CD4-positive, alpha-beta T cell (primary cell): ENCODE data around the gene THBS2. TPM values are rescaled to one million over a fixed set of nuclear protein-coding genes. Genes with fewer than 3 reads are reported as not detected.

Source experiments
- ATAC-seq: fragments of 200-7000 bp; cut with Tn5 transposase; one replicate; pipeline ENCODE4 v1.10.0; 2022; ENCODE audit warnings: mild to moderate bottlenecking; ENCODE audit not compliant: poor library complexity
- CTCF ChIA-PET: fragments of 350-600 bp; sonication (Branson Sonifier 250); formaldehyde crosslinking; loops from one replicate; lab custom pipeline; 2021; ENCODE audit warnings: antibody characterized with exemption, inconsistent platforms; lab: Charles Lee
- POLR2A ChIA-PET: fragments of 350-600 bp; sonication (Branson Sonifier 250); formaldehyde crosslinking; loops from one replicate; lab custom pipeline; 2021; ENCODE audit warnings: antibody characterized with exemption, inconsistent platforms; lab: Charles Lee
- DNase-seq, 14 experiments: peaks; one replicate each; pipeline ENCODE4 v3.0.0-alpha.2; 2013 to 2020; ENCODE audit warnings: mixed read lengths in 2 of 14
- H3K27ac ChIP-seq, 2 donors: one replicate each; pipeline versions ENCODE4 v1.5.1 to v1.7.0; 2013; ENCODE audit warnings: low read length in 2 of 2, low read depth in 1 of 2, mild to moderate bottlenecking in 1 of 2
- H3K27me3 ChIP-seq, 2 experiments: 1 replicate in 1 of 2; 2 replicates in 1 of 2; pipeline versions ENCODE4 v1.6.1 to v1.7.0; 2013; ENCODE audit warnings: low read length in 2 of 2, control low read depth in 1 of 2, mild to moderate bottlenecking in 1 of 2, moderate library complexity in 1 of 2; ENCODE audit not compliant: insufficient read depth in 2 of 2, control insufficient read depth in 1 of 2
- H3K36me3 ChIP-seq: one replicate; pipeline ENCODE4 v1.6.1; 2013; ENCODE audit warnings: low read length, control low read depth; ENCODE audit not compliant: insufficient read depth
- H3K4me1 ChIP-seq: one replicate; pipeline ENCODE4 v1.6.1; 2013; ENCODE audit warnings: low read length, control low read depth; ENCODE audit not compliant: insufficient read depth
- H3K4me3 ChIP-seq: one replicate; pipeline ENCODE4 v1.5.1; 2013; ENCODE audit warnings: mild to moderate bottlenecking, low read length, moderate library complexity
- H3K9me3 ChIP-seq, 2 experiments: 1 replicate in 1 of 2; 2 replicates in 1 of 2; pipeline versions ENCODE4 v1.6.1 to v1.7.0; 2013; ENCODE audit warnings: low read length in 2 of 2, mild to moderate bottlenecking in 2 of 2, control low read depth in 1 of 2, moderate library complexity in 1 of 2; ENCODE audit not compliant: control insufficient read depth in 1 of 2, insufficient read depth in 1 of 2
- H3K27ac Mint-ChIP-seq: one replicate; pipeline ENCODE4 v1.8.0; 2020; ENCODE audit warnings: mixed read lengths
- H3K27me3 Mint-ChIP-seq: one replicate; pipeline ENCODE4 v1.8.0; 2021; ENCODE audit warnings: mixed read lengths
- H3K36me3 Mint-ChIP-seq: one replicate; pipeline ENCODE4 v1.8.0; 2021; ENCODE audit warnings: low read depth, mixed read lengths
- H3K4me1 Mint-ChIP-seq: one replicate; pipeline ENCODE4 v1.8.0; 2021; ENCODE audit warnings: low read depth, mixed read lengths
- H3K4me3 Mint-ChIP-seq: one replicate; pipeline ENCODE4 v1.8.0; 2020; ENCODE audit warnings: mild to moderate bottlenecking, mixed read lengths
- H3K9me3 Mint-ChIP-seq: one replicate; pipeline ENCODE4 v1.8.0; 2020; ENCODE audit warnings: mixed read lengths
- intact Hi-C, 2 experiments: fragments of 100-400 bp; cut with DNase I in 1 of 2; cut with micrococcal nuclease in 1 of 2; formaldehyde crosslinking; loops; one replicate each; pipeline versions ENCODE4 v1.15.1 to v1.9.0; 2023 to 2025; cut with DNase I, micrococcal nuclease
- total RNA-seq, 174 experiments: library from RNA in 2 of 174; stranded (reverse) in 2 of 174; gene quantifications; one replicate each; pipeline ENCODE4 v1.2.3 and lab custom pipeline; 2021 to 2026
- TF ChIP-seq, protein P1 (sequence below): fragments of 200-600 bp; IDR thresholded peaks from one replicate; pipeline ENCODE4 v1.8.0; 2022; ENCODE audit warnings: antibody characterized with exemption, mild to moderate bottlenecking

THBS2 gene
- total RNA-seq, 2 experiments from 2014 or later, result not detected

DNA sequence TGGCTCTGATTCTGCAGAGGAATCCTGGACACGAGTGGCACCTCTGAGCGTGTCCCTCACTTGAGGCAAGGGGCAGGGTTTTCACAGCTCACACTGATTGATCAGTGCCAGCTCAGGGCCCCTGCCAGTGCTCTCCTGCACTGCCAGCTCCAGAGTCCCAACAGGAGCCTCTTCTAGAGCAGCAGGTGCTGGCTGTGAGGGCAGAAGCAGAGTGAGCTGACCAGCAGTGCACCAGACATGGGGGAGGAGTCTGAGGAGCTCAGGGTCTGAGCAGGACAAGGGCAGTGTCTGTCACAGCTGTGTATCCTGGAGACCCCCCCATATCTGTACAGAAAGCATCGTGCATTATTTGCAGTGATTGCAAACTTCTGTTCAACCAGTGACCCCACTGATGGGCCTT, 31.5 kb upstream of the THBS2 start:
- no peak overlapping the region for H3K27ac Mint-ChIP-seq
- CTCF ChIA-PET, result no interaction called here
- Histone ChIP-seq H3K4me1 (no peaks in the 10 kb centered on the region), H3K4me3 (no peak overlapping the region), H3K27me3 (no peaks in the 10 kb centered on the region), H3K36me3 (no peaks in the 10 kb centered on the region), H3K9me3 (no peaks in the 10 kb centered on the region), H3K27ac (no peak overlapping the region)
- H3K4me3 Mint-ChIP-seq, result no peak overlapping the region
- POLR2A ChIA-PET, result no interaction called here
- ATAC-seq (no peak), DNase-seq (no peak)
- no peaks in the 10 kb centered on the region for H3K36me3 Mint-ChIP-seq
- no peaks in the 10 kb centered on the region for H3K4me1 Mint-ChIP-seq
- intact Hi-C loops, result no loop called here
- H3K27me3 Mint-ChIP-seq, result peaks cover 9% of the 10 kb centered on the region
- TF ChIP-seq, protein P1, sequence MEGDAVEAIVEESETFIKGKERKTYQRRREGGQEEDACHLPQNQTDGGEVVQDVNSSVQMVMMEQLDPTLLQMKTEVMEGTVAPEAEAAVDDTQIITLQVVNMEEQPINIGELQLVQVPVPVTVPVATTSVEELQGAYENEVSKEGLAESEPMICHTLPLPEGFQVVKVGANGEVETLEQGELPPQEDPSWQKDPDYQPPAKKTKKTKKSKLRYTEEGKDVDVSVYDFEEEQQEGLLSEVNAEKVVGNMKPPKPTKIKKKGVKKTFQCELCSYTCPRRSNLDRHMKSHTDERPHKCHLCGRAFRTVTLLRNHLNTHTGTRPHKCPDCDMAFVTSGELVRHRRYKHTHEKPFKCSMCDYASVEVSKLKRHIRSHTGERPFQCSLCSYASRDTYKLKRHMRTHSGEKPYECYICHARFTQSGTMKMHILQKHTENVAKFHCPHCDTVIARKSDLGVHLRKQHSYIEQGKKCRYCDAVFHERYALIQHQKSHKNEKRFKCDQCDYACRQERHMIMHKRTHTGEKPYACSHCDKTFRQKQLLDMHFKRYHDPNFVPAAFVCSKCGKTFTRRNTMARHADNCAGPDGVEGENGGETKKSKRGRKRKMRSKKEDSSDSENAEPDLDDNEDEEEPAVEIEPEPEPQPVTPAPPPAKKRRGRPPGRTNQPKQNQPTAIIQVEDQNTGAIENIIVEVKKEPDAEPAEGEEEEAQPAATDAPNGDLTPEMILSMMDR, result no peak
- H3K9me3 Mint-ChIP-seq, result no peaks in the 10 kb centered on the region

DNA sequence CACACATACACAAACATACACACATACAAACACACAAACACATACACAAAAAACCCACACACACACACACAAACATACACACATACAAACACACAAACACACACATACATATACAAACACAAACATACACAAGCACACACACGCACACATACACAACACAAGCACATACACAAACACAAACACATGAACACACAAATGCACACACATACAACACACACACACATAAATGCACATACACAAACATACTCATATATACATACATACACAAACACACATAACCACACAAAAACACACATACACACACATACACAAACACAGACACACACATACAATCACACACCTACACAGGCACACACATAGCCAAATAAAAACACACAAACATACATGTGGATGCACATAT, 30.3 kb upstream of the THBS2 start:
- intact Hi-C loops, result no loop called here
- H3K36me3 Mint-ChIP-seq, result no peaks in the 10 kb centered on the region
- no peak overlapping the region for H3K27ac Mint-ChIP-seq
- H3K27me3 ChIP-seq, result no peaks in the 10 kb centered on the region
- H3K9me3 Mint-ChIP-seq, result no peaks in the 10 kb centered on the region
- ATAC-seq, result no peak
- ChIA-PET POLR2A (no interaction called here), CTCF (no interaction called here)
- TF ChIP-seq, protein P1, result no peak
- no peaks in the 10 kb centered on the region for H3K36me3 ChIP-seq
- H3K4me1 Mint-ChIP-seq, result no peaks in the 10 kb centered on the region
- DNase-seq, result no peak
- no peaks in the 10 kb centered on the region for H3K9me3 ChIP-seq
- no peaks in the 10 kb centered on the region for H3K4me1 ChIP-seq
- H3K27ac ChIP-seq, result no peak overlapping the region
- no peak overlapping the region for H3K4me3 ChIP-seq
- peaks cover 9% of the 10 kb centered on the region for H3K27me3 Mint-ChIP-seq
- no peak overlapping the region for H3K4me3 Mint-ChIP-seq

DNA sequence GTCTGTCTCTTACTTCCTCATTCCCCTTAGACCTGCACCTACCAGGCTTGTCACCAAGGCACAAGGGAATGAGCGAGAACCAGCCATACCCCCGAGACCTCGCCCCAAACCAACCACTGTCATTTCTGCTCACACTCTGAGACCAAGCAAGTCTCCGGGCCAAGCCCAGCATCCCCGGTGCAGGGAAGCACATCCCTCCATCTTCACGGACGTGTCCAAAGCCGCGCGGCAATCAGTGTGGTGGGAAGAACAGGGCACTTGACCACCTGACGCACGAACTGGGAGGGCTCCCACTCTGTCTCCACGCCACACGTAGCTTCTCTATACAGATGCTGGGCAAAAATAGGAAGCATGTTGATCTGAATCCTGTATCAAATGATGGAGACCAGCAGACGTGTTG, 28.4 kb upstream of the THBS2 start:
- TF ChIP-seq, protein P1, result no peak
- Histone ChIP-seq H3K27ac (no peak overlapping the region), H3K9me3 (no peaks in the 10 kb centered on the region), H3K4me3 (no peak overlapping the region), H3K36me3 (no peaks in the 10 kb centered on the region), H3K27me3 (no peaks in the 10 kb centered on the region), H3K4me1 (no peaks in the 10 kb centered on the region)
- Mint-ChIP-seq H3K27ac (no peak overlapping the region), H3K4me1 (no peaks in the 10 kb centered on the region), H3K27me3 (peaks cover 9% of the 10 kb centered on the region), H3K36me3 (no peaks in the 10 kb centered on the region), H3K4me3 (no peak overlapping the region), H3K9me3 (no peaks in the 10 kb centered on the region)
- DNase-seq (no peak), ATAC-seq (no peak)
- intact Hi-C loops, result no loop called here
- ChIA-PET POLR2A (no interaction called here), CTCF (no interaction called here)
